NCI-H510A (cell line): ENCODE measurements around the gene NPAS2.

Experiments used
- DNase-seq: peaks from one replicate; lab custom pipeline; 2025; lab: John Stamatoyannopoulos, UW

The NPAS2 gene

GRCh38 chr2:100882645-100883613 is 63.0 kb downstream of the NPAS2 start:
- DNase-seq = no peak

- DNase-seq = no peak
Observed at GRCh38 chr2:100884145-100884621, 64.2 kb downstream of the NPAS2 start.

- no peak for DNase-seq
Observed at GRCh38 chr2:100886085-100886484, 66.1 kb downstream of the NPAS2 start.

DNA sequence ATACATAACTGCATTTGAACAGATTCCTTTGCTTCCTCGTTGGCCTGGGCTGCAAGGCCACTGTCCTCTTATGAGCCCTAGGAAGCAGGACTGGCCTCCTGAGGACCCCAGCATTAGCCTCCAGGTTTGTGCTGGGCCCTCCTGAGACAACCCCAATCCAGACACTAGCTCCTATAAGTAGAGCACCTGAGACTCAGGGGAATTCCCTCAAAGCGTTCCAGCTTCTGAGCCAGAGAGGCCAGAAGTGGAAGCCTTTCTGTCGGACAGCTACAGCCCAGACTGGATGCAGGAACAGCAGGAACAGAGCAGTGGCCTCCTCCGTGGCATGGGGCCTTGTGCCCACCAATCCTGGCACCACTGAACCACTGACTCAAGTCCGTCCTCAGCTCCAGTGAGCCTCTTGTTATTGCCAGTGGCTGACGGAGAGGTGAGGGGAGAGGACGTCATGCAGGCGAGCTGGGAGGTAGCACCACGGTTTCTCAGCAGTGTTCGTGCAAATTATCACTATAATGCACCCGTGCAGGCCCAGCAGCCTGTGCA is 67.2 kb downstream of the NPAS2 start:
- DNase-seq = no peak

DNA sequence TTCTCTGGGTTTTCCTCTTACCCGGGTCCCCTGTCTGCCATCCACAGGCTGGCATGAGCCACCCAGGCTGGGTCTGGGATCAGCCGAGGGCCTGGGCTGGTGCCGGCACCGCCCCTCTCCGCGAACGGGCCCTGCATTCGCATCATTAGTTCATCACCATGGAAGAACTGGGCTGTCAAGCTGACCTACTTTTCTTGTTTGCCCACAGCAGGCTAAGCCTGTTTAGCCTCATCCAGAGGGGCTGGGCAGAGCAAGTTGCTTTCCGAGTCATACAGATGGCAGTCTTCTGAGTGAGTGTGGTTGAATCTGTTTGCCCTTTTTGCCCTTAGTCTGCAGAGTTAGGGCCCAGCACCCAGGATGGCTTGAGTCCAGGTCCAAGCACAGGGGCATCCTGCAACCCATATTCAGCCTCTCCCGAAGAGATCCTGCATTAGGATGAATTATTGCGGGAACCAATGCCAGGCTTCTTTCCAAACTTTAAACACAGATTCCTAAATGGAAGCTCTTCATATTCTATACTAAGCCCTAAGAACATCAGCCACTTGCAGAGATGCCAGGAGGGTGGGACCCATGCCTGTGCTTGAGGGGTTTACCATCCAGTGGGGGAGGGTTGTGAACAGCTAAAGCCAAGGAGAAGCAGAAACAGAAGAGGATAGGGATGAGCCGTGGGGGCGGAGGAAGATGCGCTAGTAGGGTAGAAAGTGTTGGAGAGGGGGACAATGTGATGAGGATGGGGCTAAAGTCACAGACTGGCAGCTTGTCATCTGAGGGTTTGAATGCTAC is 68.0 kb downstream of the NPAS2 start:
- DNase-seq = no peak

DNA sequence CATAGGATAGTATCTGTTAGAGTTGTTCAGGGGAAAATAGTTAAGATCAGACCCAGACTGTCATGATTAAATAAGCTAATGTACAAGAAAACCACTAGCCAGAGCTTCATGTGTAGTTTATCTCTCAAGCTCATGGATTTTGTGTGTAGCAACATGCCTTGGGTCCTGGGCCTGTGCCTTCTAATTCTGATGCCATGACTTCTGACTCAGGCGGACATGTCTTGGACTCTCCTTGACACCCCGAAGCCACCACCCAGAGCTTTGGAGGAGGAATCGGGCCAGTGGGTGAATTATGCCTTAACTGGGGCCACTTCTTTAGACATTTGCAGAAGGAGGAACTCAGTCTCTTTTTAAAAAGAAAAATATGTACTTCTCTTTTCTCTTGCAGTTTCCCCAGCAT is 68.7 kb downstream of the NPAS2 start:
- DNase-seq = no peak

GRCh38 chr2:100889286-100889685 is 69.3 kb downstream of the NPAS2 start:
- no peak for DNase-seq

DNA sequence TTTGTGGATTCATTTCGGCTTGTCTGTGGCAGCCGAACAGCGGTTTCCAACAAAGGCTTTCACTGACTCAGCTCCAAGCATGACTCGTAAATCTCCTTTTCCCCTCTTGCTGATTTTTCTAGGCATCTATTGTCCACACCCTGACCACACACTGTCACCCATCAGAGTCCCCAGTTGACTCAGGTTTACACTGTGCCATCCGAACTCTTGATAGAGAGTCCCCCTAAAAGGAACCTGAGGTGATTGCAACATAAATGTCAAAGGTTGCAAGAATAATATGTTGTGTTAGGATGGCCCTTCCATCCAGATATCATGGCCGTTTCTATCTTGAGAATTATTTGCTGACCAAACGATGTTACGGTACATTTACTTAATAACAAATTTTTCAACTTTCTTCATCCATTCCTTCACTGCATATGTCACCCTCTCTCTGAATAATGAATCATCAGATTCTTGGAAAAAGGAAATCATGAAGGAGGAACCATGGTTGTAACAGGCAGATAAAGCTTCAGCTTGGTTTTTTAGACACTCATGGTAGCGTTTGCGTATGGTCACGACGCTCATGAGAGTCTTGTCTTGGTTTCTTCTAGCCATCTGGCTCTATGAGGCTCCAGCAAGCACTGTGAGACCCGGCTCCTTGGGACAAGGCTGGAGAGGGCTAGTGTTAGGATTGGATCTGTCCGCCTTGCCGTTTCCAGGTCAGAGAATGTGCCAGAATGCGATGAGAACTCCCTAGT is 72.1 kb downstream of the NPAS2 start:
- no peak for DNase-seq

- DNase-seq = no peak
Observed at GRCh38 chr2:100893392-100894104, 73.6 kb downstream of the NPAS2 start.

DNA sequence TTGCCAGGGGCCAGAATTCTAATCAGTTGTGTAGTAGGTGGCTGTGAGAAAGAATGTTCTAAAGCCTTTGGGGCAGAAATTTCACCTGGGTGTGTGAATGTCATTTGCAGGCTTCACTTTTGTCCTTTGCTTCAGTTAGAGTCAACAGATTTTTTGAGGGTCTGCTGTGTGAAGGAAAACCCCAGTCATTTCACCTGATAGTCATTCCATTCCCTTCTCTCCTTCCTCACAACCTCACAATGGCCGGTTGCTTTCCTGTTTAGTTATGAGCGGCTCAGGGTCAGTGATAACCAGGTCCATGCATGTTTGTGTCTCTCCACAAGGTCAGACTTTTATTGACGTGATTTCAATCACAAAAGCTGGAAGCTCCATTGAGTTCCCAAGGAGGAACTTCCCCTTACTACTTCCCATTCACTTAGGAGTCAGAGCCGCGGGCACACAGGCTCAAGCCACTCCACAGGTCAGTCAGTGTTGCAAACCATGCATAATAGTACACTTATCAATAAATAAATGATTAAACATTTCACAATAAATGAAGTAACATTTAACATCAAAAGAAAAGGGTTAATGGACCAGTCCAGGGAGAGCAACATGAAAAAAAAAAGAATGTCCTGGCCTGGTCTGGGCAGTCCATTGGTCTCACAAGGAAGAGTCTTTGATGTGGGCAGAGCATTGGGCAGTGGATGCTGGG is 74.3 kb downstream of the NPAS2 start:
- DNase-seq = no peak

- DNase-seq = no peak
Observed at GRCh38 chr2:100894796-100895156, 74.8 kb downstream of the NPAS2 start.

DNA sequence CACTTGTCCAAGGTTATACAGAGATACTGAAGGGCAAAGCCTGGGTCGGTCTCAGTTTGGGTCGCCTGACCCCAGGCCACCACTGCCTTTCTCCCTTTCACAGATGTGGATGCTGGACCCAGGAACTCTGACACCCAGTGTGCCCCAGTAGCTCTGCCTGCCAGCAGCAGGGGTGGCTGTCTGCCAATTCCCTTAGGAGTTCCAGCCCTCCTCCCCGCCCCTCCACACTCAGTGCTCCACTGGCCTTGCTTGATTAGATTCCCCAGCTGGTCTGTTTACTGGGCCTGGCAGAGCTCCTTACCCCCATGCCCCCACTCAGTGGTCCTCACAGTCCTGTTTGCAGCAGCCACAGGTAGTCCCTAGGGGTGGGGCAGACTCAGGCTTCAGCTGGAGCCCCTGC is 75.5 kb downstream of the NPAS2 start:
- no peak for DNase-seq

DNA sequence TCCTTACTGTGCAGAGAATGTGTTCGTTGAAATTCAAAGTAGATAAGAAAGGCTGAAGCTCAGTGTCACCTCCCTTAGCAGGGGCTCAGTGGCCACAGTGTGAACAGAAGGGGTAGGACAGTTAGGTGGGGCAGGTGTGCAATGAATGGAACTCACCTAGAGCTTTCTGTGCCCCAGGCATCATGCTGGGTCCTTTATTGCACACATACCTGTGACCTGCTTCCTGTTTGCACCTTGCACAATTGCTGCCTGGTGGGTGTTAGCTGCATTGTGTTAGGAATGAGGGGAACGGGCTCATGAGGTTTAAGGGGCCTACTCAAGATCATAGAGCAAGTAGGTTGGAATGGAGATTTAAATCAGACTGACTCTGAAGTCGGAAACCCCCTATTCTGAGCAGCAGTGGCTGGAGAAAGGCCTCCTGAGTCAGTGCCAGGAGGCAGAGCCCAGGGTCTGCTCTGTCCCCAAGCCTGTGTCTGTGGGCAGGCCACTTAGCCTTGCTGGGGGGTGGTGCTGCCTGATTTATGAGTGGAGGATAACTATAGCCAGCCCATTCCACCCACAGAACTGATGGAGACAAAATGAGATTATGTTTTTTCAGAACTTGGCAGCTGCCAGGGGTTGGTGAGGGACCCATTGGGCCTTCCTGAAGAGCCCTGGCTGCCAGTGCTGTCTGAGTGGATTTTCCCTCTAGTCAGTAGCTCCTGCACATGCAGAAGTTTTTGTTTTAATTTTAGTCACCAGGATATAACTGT is 76.2 kb downstream of the NPAS2 start:
- DNase-seq = no peak

GRCh38 chr2:100898035-100898665 is 78.2 kb downstream of the NPAS2 start:
- DNase-seq = no peak

GRCh38 chr2:100900156-100900795 is 80.3 kb downstream of the NPAS2 start:
- DNase-seq = no peak

GRCh38 chr2:100902817-100903405 is 83.0 kb downstream of the NPAS2 start:
- DNase-seq = no peak

- DNase-seq = no peak
Observed at GRCh38 chr2:100903534-100904258, 83.8 kb downstream of the NPAS2 start.
